GM19240 (cell line): ENCODE data around the gene PFKFB3.
A peak's percentile ranks its signal among the peaks of the same experiment; 100 is the strongest.
"Not testable (repeated sequence)": the region's sequence is repeated elsewhere in the genome, so short reads cannot be mapped to it uniquely, and the experiment has no call there.

Source experiments
- DNase-seq: peaks from one replicate; pipeline ENCODE4 v3.0.0; 2011; ENCODE audit warnings: low spot score; ENCODE audit not compliant: insufficient read length

The PFKFB3 gene

DNA sequence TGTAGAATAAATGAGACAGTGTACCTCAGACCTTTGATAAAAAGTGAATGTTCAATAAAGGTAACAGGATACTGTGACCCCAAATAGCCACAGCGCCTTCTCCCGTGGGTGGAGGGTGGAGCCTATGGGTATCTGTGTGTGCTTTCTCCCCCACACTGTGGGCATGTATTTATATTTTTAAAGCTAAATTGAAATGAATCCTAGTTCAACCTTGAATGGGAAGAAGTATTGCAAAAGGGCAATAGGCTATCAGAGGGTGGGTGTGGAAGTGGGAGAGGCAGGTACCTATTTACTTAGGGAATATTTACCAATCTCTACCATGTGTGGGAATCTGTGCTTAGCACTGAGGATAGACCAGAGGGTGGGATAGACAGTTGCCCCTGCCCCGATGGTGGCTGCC, 68.9 kb downstream of the PFKFB3 start:
- DNase-seq: no peak

DNA sequence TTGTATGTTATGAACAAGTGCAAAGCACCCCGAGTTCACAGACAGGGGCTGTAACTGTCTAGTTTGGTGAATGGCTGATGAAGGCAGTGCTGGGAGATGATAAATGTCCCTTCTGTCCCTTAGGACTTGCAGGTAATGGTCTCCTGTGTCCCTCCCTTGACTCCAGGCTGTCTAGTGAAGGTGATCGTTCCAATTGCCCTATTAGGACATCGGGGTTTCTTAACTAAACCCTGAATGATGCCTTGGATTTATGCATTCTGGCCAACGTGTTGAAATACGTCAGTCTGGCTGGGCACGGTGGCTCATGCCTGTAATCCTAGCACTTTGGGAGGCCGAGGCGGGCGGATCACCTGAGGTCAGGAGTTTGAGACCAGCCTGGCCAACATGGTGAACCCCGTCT, 69.4 kb downstream of the PFKFB3 start:
- DNase-seq: no peak

DNA sequence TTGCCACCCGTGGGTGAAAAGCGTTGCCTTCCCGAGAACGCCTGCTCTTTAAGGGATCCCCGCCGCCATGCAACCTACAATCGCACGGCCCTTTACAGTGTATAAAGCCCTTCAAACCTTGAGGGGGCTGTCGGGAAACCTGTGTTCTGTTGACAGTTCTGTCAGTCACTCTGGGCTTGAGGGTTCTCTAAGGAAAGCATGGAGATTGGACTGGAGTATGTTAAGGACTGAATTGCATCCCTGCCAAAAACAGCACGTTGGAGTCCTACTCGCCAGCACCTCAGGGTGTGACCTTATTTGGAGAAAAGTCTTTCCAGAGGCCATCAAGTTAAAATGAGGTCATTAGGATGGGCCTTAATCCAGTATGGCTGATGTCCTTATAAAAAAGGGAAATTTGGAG, 70.6 kb downstream of the PFKFB3 start:
- DNase-seq: no peak

- DNase-seq: no peak
Observed at GRCh38 chr10:6274040-6274439, 71.3 kb downstream of the PFKFB3 start.

DNA sequence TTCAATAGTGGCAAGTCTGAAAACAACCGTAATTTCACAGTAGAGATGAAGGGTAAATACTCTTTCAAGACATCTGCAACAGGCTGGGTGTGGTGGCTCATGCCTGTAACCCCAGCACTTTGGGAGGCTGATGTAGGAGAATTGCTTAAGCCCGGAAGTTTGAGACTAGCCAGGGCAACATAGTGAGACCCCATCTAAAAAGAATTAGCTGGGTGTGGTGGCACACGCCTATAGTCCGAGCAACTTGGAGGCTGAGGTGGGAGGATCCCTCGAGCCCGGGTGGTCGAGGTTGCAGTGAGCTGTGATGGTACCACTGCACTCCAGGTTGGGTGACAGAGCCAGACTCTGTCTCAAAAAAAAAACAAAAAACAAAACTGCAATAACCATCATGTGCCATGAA, 71.8 kb downstream of the PFKFB3 start:
- no peak for DNase-seq

- DNase-seq: peak; percentile 34
Observed at GRCh38 chr10:6275022-6275997, 72.6 kb downstream of the PFKFB3 start.

DNA sequence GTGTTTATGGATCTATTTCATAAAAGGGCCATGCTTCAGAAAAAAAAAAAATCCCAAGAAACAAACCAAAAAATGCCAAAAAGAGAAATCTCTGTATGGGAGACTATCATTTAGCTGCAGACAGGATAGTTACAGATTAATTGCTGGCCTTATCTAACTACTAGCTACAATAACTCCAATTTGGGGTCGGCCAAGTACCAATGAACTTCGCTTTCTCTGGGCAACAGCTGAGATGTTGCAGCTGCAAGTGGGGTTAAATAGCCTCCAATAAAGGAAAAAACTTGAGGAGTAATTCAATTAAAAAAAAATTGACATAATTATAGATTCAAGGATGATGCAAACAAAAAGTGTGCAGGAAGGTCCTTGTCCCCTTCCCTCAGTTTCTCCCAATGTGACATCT, 73.6 kb downstream of the PFKFB3 start:
- no peak for DNase-seq

- no peak for DNase-seq
Observed at GRCh38 chr10:6278519-6279120, 75.9 kb downstream of the PFKFB3 start.

GRCh38 chr10:6279540-6280267, 77.0 kb downstream of the PFKFB3 start:
- DNase-seq: no peak

DNA sequence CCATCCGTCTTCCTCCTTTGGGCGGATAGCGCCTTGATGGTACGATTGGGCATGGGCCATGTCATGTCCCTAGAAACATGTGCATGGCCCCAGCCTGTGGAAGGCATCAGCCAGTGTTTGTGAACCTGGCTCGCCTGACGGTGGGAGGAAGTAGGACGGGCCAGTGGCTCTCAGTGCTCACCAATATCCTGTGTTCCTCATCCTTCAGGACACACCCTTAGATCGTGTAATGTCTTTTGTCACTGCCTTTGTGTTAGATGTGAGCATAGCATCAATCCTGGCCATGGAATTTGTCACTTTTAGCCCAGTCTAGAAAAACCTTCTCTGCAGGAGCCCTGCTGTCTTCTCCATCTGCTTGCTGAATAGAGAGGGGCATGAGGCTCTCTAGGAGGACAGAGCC, 77.6 kb downstream of the PFKFB3 start:
- no peak for DNase-seq

GRCh38 chr10:6282454-6282958, 79.8 kb downstream of the PFKFB3 start:
- no peak for DNase-seq

- no peak for DNase-seq
Observed at GRCh38 chr10:6283655-6284054, 80.9 kb downstream of the PFKFB3 start.

GRCh38 chr10:6290621-6291020, 87.9 kb downstream of the PFKFB3 start:
- DNase-seq: not testable (repeated sequence)

- DNase-seq: no peak
Observed at GRCh38 chr10:6292741-6293151, 90.0 kb downstream of the PFKFB3 start.

DNA sequence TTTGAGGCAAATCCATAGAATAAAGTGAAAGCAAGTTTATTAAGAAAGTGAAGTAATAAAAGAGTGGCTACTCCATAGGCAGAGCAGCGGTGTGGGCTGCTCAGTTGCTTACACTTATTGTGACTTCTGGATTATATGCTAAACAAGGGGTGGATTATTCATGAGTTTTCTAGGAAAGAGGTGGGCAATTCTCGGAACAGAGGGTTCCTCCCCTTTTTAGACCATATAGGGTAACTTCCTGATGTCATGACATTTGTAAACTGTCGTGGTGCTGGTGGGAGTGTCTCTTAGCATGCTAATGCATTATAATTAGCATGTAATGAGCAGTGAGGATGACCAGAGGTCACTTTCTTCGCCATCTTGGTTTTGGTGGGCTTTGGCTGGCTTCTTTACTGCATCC, 93.7 kb downstream of the PFKFB3 start:
- DNase-seq: not testable (repeated sequence)

DNA sequence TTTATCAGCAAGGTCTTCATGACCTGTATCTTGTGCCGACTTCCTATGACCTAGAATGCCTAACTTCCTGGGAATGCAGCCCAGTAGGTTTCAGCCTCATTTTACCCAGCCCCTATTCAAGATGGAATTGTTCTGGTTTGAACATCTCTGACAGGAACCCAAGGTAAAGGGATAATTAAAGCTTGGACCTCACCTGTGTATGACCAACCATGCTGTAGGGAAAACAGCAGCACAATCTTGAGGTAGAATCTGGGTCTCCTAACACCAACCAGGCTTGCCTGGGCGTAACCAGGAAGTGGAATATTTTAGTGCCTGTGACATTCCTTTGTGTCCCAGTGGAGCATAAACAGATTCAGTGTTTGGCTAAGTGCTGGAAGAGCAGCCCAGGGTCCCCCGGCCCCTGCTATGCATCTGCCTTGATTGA, 94.1 kb downstream of the PFKFB3 start:
- DNase-seq: no peak

DNA sequence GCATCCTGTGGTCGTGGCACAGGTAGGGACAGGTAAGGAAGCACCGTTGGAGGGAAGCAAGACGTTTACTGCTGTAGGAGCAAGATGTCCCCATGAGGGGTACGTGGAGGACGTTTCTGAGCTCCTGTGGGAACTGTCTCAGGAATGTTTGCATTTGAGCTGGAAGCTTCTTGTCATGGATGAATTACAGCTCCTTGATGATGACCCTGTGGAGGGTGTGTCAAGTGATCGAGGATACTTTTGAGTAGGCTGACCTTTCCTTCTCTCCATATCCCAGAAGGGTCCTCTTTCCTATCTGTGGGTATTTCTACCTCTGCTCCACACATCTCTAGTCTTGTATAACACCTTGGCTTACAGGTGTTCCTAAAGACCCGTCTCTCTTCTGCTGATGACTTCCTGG, 94.8 kb downstream of the PFKFB3 start:
- DNase-seq: no peak

GRCh38 chr10:6297951-6298381, 95.2 kb downstream of the PFKFB3 start:
- DNase-seq: no peak

- DNase-seq: no peak
Observed at GRCh38 chr10:6298428-6298827, 95.7 kb downstream of the PFKFB3 start.

DNA sequence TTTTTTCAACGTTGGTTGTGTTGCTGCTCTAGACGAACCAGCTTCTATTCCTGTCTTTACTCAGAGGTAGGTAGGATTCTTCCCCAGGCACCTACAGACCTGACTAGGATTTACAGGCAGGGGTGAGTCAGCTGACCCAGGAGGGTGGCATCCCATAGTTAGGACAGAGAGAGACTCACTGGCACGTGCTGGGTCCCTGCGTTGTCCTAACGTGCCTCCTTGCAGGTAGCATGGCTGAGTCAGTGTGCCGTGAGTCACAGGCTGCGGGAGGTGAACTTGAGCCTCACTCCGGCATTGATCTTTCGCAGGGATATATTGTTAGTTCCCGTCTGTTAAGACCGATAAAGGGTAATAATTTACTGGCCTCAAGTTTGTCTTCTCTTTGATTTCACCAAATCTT, 96.5 kb downstream of the PFKFB3 start:
- DNase-seq: no peak

DNA sequence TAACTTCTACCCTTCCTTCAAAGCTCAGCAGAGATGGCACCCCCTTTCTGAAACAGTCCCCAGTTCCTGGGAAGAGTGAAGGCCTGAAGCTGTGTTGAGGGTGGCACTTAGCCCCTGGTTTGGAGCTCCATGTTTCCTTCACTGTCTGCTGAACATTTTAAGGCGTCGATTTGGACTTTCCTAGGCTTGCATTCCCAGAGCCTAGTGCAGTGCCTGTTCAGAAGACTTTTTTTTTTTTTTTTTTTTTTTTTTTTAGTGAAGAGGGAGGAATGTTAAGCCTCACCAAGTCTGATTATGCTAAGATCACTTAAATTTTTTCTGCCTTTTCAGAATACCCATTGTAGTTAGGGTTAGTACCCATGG, 97.0 kb downstream of the PFKFB3 start:
- no peak for DNase-seq
